Raji (cell line): ENCODE data around the gene GAP43.

Experiments
- POLR2A ChIP-seq: IDR thresholded peaks from 2 replicates; pipeline ENCODE4 v1.6.1; 2011; ENCODE audit warnings: low read depth, low read length, control low read depth; ENCODE audit not compliant: insufficient read depth

Gene GAP43

GRCh38 chr3:115623044-115623868, at the start of gene GAP43:
GAP43 (plus strand) TSS chr3:115623510; CDS start chr3:115623690, 180 bp downstream.
- TF ChIP-seq POLR2A, result no peak

- no peak for TF ChIP-seq POLR2A
Measured at GRCh38 chr3:115576325-115576875, 46.9 kb upstream of the GAP43 start.

GRCh38 chr3:115577000-115577399, 46.3 kb upstream of the GAP43 start:
- TF ChIP-seq POLR2A, result no peak

- no peak for TF ChIP-seq POLR2A
Measured at GRCh38 chr3:115578331-115578730, 45.0 kb upstream of the GAP43 start.

- TF ChIP-seq POLR2A, result no peak
Measured at GRCh38 chr3:115580566-115580965, 42.7 kb upstream of the GAP43 start.

- TF ChIP-seq POLR2A, result no peak
Measured at GRCh38 chr3:115581362-115582135, 41.8 kb upstream of the GAP43 start.

GRCh38 chr3:115588201-115589115, 34.9 kb upstream of the GAP43 start:
- no peak for TF ChIP-seq POLR2A

- TF ChIP-seq POLR2A, result no peak
Measured at GRCh38 chr3:115590873-115591272, 32.4 kb upstream of the GAP43 start.

GRCh38 chr3:115595611-115596275, 27.6 kb upstream of the GAP43 start:
- no peak for TF ChIP-seq POLR2A

GRCh38 chr3:115598216-115598615, 25.1 kb upstream of the GAP43 start:
- no peak for TF ChIP-seq POLR2A

GRCh38 chr3:115602194-115602593, 21.1 kb upstream of the GAP43 start:
- no peak for TF ChIP-seq POLR2A

GRCh38 chr3:115611630-115612029, 11.7 kb upstream of the GAP43 start:
- TF ChIP-seq POLR2A, result no peak

- no peak for TF ChIP-seq POLR2A
Measured at GRCh38 chr3:115615001-115615814, 8.1 kb upstream of the GAP43 start.

GRCh38 chr3:115616461-115616860, 6.8 kb upstream of the GAP43 start:
- TF ChIP-seq POLR2A, result no peak

GRCh38 chr3:115617591-115617990, 5.7 kb upstream of the GAP43 start:
- TF ChIP-seq POLR2A, result no peak
